Activated CD4-positive, alpha-beta memory T cell treated with anti-CD3 and anti-CD28 coated beads, Interleukin-2, amount 10 ng/mL, durations not matched to agents 7 days and 5 days (primary cell): ENCODE measurements around the gene SPOCK2. TPM values are rescaled to one million over a fixed set of nuclear protein-coding genes. Genes with fewer than 3 reads are reported as not detected.

Experiments used
- CTCF ChIA-PET: fragments of 350-600 bp; sonication (Branson Sonifier 250); formaldehyde crosslinking; loops from one replicate; lab custom pipeline; 2021; ENCODE audit warnings: antibody characterized with exemption, inconsistent platforms; lab: Charles Lee
- POLR2A ChIA-PET: fragments of 350-600 bp; sonication (Branson Sonifier 250); formaldehyde crosslinking; loops from one replicate; lab custom pipeline; 2021; ENCODE audit warnings: antibody characterized with exemption; lab: Charles Lee
- DNase-seq: peaks from one replicate; pipeline ENCODE4 v3.0.0-alpha.2; 2020
- H3K27ac Mint-ChIP-seq: one replicate; pipeline ENCODE4 v1.8.0; 2021; ENCODE audit warnings: mild to moderate bottlenecking, mixed read lengths
- H3K27me3 Mint-ChIP-seq: one replicate; pipeline ENCODE4 v1.8.0; 2021; ENCODE audit warnings: mixed read lengths
- H3K36me3 Mint-ChIP-seq: one replicate; pipeline ENCODE4 v1.8.0; 2021; ENCODE audit warnings: low read depth, mixed read lengths
- H3K4me1 Mint-ChIP-seq: one replicate; pipeline ENCODE4 v1.8.0; 2021; ENCODE audit warnings: mixed read lengths
- H3K4me3 Mint-ChIP-seq: one replicate; pipeline ENCODE4 v1.8.0; 2021; ENCODE audit warnings: mild to moderate bottlenecking, mixed read lengths
- H3K9me3 Mint-ChIP-seq: one replicate; pipeline ENCODE4 v1.8.0; 2021; ENCODE audit warnings: mixed read lengths
- total RNA-seq, 2 experiments: library from RNA; stranded (reverse); gene quantifications; one replicate each; pipeline ENCODE4 v1.2.3, GENCODE V29; 2021

The SPOCK2 gene
- total RNA-seq, 2 experiments from 2014 or later: 418 to 420 TPM

- H3K27me3 Mint-ChIP-seq: peaks cover 20% of the 10 kb centered on the region
- no peak overlapping the region for H3K27ac Mint-ChIP-seq
- ChIA-PET POLR2A (no interaction called here), CTCF (no interaction called here)
- H3K9me3 Mint-ChIP-seq: no peaks in the 10 kb centered on the region
- DNase-seq: no peak
- no peaks in the 10 kb centered on the region for H3K36me3 Mint-ChIP-seq
- H3K4me3 Mint-ChIP-seq: no peak overlapping the region
- H3K4me1 Mint-ChIP-seq: peaks cover 6% of the 10 kb centered on the region
Observed at GRCh38 chr10:72025400-72025799, 63.0 kb downstream of the SPOCK2 start.

DNA sequence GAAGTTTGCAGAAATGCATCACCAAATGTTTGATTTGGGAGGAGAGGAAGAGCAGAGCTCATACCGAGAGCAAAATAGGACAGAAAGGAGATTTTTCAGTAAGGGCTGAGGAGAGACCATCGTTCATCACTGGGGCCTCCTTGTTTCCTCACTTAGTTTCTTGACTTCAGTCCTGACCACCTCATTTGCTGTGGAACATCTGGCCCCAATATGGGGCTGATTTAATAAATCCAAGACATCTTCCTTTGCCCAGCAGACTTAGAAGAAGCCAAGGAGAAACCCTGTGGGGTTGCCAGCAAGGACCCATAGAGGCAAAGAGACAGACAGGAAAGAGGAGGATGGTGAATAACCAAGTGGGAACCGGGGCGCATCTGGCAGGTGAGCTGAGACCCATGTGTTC is 63.8 kb downstream of the SPOCK2 start:
- Mint-ChIP-seq H3K27me3 (peaks cover 17% of the 10 kb centered on the region), H3K9me3 (no peaks in the 10 kb centered on the region), H3K36me3 (no peaks in the 10 kb centered on the region), H3K4me3 (no peak overlapping the region), H3K27ac (no peak overlapping the region), H3K4me1 (peaks cover 6% of the 10 kb centered on the region)
- ChIA-PET POLR2A (no interaction called here), CTCF (no interaction called here)
- no peak for DNase-seq

GRCh38 chr10:72022228-72022627 is 66.1 kb downstream of the SPOCK2 start:
- H3K4me3 Mint-ChIP-seq: no peak overlapping the region
- ChIA-PET POLR2A (no interaction called here), CTCF (no interaction called here)
- no peak overlapping the region for H3K27ac Mint-ChIP-seq
- peaks cover 16% of the 10 kb centered on the region for H3K27me3 Mint-ChIP-seq
- H3K9me3 Mint-ChIP-seq: no peaks in the 10 kb centered on the region
- no peak for DNase-seq
- H3K4me1 Mint-ChIP-seq: peaks cover 6% of the 10 kb centered on the region
- no peaks in the 10 kb centered on the region for H3K36me3 Mint-ChIP-seq

DNA sequence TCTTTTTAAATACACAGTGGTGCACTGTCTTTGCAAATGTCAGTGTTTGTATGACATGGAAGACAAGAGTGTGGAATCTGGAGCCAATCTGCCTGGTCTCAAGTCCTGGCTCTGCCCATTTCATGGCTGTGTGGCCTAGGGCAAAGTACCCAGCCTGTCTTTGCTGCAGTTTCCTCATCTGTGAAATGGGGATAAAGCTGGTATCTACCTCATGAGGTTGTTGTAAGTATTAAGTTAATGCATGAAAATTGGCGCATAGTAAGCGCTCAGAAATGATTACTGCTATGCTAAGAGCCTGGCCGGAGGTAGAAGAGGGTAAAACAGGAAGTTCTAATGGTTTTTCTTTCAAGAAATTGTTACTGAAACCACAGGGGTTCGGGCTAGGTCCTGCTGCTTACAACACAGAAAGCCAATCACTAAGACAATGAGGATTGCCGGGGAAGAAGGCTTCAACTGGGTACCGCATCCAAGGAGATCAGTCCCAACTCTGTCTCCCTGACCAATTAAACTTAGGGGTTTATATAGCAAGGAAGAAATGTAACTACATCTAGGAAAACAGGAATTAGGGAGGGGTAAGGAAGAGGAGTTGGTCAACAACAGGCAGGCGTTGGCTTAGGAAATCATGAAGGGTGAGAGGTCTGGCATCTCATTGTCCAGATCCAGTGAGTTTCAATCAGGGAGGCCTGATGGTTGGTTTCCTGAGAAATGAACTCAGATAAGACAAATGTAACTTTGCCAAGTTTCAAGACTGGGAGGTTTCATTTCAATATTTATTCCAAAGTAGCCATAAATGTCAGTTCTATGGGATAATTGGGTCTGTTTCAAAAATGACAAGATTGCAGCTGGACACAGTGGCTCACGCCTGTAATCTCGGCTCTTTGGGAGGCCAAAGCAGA is 67.2 kb downstream of the SPOCK2 start:
- Mint-ChIP-seq H3K36me3 (no peaks in the 10 kb centered on the region), H3K9me3 (no peaks in the 10 kb centered on the region), H3K27ac (no peak overlapping the region), H3K4me1 (peaks cover 6% of the 10 kb centered on the region), H3K4me3 (no peak overlapping the region), H3K27me3 (peaks cover 11% of the 10 kb centered on the region)
- POLR2A ChIA-PET: no interaction called here
- DNase-seq: no peak
- CTCF ChIA-PET: no interaction called here

DNA sequence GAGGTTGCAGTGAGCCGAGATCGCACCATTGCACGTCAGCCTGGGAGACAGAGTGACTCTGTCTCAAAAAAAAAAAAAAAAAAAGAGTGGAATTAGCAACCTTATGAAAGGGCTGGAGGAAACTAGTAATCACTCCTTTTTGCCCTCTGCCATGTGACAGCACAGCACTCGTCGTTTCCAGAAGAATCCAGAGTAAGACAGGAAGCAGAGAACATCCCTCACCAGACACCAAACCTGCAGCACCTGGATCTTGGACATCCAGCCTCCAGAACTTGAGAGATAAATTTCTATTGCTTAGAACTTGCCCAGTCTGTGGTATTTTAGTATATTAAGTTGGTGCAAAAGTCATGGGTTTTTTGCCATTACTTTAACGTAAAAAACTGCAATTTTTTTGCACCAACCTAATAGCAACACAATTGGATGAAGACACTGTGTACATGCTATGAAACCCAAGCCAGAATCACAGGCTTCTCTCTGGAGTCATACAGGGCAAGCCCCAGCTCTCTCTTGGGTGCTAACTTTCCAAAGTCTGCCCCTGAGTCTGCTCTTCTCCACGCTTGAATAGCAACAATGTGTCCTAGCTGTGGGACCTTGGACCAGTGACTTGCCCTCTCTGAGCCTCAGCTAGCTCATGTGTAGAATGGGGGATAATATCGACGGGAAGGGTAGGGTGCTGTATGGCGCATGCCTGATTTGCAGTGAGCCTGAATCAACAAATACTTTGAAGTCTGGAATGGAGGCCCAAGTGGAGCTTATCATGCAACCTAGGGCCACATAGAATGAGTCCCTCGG is 69.1 kb downstream of the SPOCK2 start:
- no peak for DNase-seq
- no peaks in the 10 kb centered on the region for H3K36me3 Mint-ChIP-seq
- H3K4me3 Mint-ChIP-seq: no peak overlapping the region
- no peaks in the 10 kb centered on the region for H3K9me3 Mint-ChIP-seq
- ChIA-PET POLR2A (no interaction called here), CTCF (no interaction called here)
- peaks cover 9% of the 10 kb centered on the region for H3K27me3 Mint-ChIP-seq
- H3K27ac Mint-ChIP-seq: no peak overlapping the region
- H3K4me1 Mint-ChIP-seq: peaks cover 6% of the 10 kb centered on the region

DNA sequence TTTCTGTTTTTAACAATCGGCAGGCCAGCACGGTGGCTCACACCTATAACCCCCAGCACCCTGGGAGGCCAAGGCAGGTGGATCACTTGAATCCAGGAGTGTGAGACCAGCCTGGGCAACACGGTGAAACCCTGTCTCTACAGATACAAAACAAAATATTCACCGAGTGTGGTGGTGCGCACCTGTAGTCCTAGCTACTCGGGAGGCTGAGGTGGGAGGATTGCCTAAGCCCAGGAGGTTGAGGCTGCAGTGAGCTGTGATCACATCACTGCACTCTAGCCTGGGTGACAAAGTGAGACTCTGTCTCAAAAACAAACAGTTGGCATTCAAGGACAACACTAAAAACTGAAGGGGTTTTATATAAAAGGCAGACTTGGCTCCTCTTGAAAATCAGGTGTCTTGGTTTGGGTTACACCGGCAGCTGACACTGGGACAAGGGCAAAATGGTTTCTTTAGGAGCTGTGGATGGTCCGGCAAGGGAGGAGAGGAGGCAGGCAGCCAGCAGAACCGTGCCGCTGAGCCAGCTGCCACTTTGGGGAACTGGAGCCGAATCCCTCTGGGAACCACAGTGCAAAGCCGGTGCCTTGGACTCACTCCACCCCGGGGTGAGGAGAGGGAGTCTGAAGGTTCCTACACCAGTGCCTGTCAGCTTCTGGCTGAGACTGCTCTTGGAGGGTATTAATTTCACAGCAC is 71.6 kb downstream of the SPOCK2 start:
- Mint-ChIP-seq H3K27me3 (peaks cover 9% of the 10 kb centered on the region), H3K4me3 (no peak overlapping the region), H3K36me3 (no peaks in the 10 kb centered on the region), H3K4me1 (peaks cover 6% of the 10 kb centered on the region), H3K9me3 (no peaks in the 10 kb centered on the region), H3K27ac (no peak overlapping the region)
- DNase-seq: no peak
- POLR2A ChIA-PET: no interaction called here
- CTCF ChIA-PET: no interaction called here

DNA sequence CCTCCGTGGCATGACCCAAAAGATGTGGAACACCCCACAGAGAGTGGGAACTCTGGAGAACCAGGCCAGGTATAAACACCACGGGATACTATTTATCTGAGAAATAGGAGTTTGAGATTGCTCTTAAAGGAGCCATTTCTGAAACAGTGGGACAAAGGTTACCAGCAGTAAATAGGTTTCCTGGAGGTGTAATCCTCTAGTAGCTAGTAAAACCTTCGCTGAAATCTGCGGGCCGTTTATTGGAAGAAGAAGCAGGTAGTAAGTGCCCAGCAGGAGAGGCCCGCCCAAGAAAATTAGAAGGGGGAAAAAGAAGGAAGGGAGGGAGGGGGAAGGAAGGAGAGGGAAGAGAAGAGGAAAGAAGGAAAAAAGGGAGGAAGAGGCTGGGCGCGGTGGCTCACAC is 72.5 kb downstream of the SPOCK2 start:
- CTCF ChIA-PET: no interaction called here

GRCh38 chr10:72014785-72015480 is 73.4 kb downstream of the SPOCK2 start:
- Mint-ChIP-seq H3K36me3 (no peaks in the 10 kb centered on the region), H3K27me3 (peaks cover 9% of the 10 kb centered on the region), H3K9me3 (no peaks in the 10 kb centered on the region), H3K4me3 (no peak overlapping the region), H3K27ac (no peak overlapping the region), H3K4me1 (no peaks in the 10 kb centered on the region)
- CTCF ChIA-PET: interaction anchor here (1.2 kb wide), 1 partner anchor 29 kb away, joined by 3 read pairs; no protein-coding TSS in a partner anchor
- DNase-seq: no peak
- POLR2A ChIA-PET: no interaction called here

More for the DNA sequence above, 72.5 kb downstream of the SPOCK2 start:
- no peaks in the 10 kb centered on the region for H3K36me3 Mint-ChIP-seq
- H3K27me3 Mint-ChIP-seq: peaks cover 9% of the 10 kb centered on the region
- H3K27ac Mint-ChIP-seq: no peak overlapping the region
- POLR2A ChIA-PET: no interaction called here
- no peaks in the 10 kb centered on the region for H3K9me3 Mint-ChIP-seq
- no peak for DNase-seq
- H3K4me3 Mint-ChIP-seq: no peak overlapping the region
- H3K4me1 Mint-ChIP-seq: peaks cover under 1% of the 10 kb centered on the region

- no peaks in the 10 kb centered on the region for H3K4me1 Mint-ChIP-seq
- no peak overlapping the region for H3K4me3 Mint-ChIP-seq
- no peak overlapping the region for H3K27ac Mint-ChIP-seq
- peaks cover 9% of the 10 kb centered on the region for H3K27me3 Mint-ChIP-seq
- ChIA-PET POLR2A (no interaction called here), CTCF (interaction anchor here (1.2 kb wide), 1 partner anchor 29 kb away, joined by 3 read pairs; no protein-coding TSS in a partner anchor)
- no peak for DNase-seq
- no peaks in the 10 kb centered on the region for H3K9me3 Mint-ChIP-seq
- no peaks in the 10 kb centered on the region for H3K36me3 Mint-ChIP-seq
Observed at GRCh38 chr10:72014197-72014596, 74.2 kb downstream of the SPOCK2 start.

GRCh38 chr10:72013202-72013945 is 75.0 kb downstream of the SPOCK2 start:
- Mint-ChIP-seq H3K27me3 (peaks cover 6% of the 10 kb centered on the region), H3K27ac (no peak overlapping the region), H3K4me1 (no peaks in the 10 kb centered on the region), H3K36me3 (no peaks in the 10 kb centered on the region), H3K4me3 (no peak overlapping the region), H3K9me3 (no peaks in the 10 kb centered on the region)
- DNase-seq: no peak
- ChIA-PET CTCF (no interaction called here), POLR2A (no interaction called here)

DNA sequence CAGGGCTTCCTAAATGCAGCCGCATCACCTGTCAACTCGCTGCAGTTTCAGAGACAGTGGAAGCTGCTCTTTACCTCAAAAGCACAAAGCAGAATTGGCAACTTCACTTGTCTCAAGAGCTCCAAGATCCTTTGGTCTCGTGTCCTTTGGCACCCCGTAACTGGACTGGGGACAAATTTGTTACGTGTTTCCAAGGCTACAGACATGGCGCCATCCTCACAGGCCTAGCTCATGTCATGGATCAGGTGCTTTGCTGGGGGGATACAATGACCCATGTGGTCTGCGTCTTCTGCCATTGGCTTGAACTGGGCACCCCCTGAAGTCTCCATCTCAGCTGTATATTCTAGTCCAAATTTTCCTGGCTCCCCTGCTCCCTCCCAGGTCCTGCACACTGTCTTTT is 75.6 kb downstream of the SPOCK2 start:
- ChIA-PET POLR2A (no interaction called here), CTCF (interaction anchor here (0.5 kb wide), 1 partner anchor 45 kb away, joined by 3 read pairs; no protein-coding TSS in a partner anchor)
- no peak for DNase-seq
- Mint-ChIP-seq H3K36me3 (no peaks in the 10 kb centered on the region), H3K9me3 (no peaks in the 10 kb centered on the region), H3K27me3 (no peaks in the 10 kb centered on the region), H3K27ac (no peak overlapping the region), H3K4me3 (no peak overlapping the region), H3K4me1 (no peaks in the 10 kb centered on the region)

DNA sequence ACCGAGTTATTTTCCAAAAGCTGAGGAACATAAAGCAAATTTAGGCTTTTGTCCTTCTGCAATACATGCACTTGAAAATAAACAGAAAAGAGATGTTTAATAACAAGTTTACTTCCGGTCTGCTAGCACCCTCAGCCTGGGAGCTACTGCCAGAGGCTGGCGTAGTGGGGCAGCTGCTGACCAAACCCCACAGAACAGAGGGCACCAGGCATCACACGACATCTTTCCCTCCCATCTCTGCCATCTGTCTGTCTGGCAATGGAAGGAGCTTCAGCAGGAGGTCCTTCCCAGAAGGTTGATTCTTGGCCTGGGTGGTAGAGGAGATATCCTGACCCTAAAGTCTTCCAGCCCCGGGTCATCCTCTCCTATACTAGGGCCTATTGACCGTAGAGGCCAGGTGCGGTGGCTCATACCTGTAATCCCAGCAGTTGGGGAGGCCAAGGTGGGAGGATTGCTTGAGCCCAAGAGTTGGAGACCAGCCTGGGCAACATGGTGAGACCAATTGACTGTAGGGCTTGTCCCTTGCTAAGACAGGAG is 76.3 kb downstream of the SPOCK2 start:
- CTCF ChIA-PET: interaction anchor here (0.5 kb wide), 1 partner anchor 44 kb away, joined by 3 read pairs; no protein-coding TSS in a partner anchor
- Mint-ChIP-seq H3K4me1 (no peaks in the 10 kb centered on the region), H3K27me3 (no peaks in the 10 kb centered on the region), H3K4me3 (no peak overlapping the region), H3K36me3 (no peaks in the 10 kb centered on the region), H3K27ac (no peak overlapping the region), H3K9me3 (no peaks in the 10 kb centered on the region)
- POLR2A ChIA-PET: no interaction called here
- no peak for DNase-seq
